Endothelial cell of umbilical vein (primary cell): ENCODE measurements around the gene DMD. TPM values are rescaled to one million over a fixed set of nuclear protein-coding genes. Genes with fewer than 3 reads are reported as not detected.

Experiments used
- BruUV-seq: library from RNA; stranded (reverse); fragments of 400-500 nt; replicated peaks from 2 replicates; lab custom pipeline; 2021; lab: Mats Ljungman, UMichigan
- CTCF ChIA-PET: fragments of 300-600, 350-600 bp; sonication (Branson Sonifier 250); formaldehyde crosslinking; loops from one replicate; lab custom pipeline; 2021; ENCODE audit warnings: antibody characterized with exemption, inconsistent platforms; lab: Charles Lee
- POLR2A ChIA-PET: fragments of 300-600, 350-600 bp; sonication (Branson Sonifier 250); formaldehyde crosslinking; loops from one replicate; lab custom pipeline; 2021; ENCODE audit warnings: antibody characterized with exemption, inconsistent platforms; lab: Charles Lee
- DNase-seq: peaks from one replicate; pipeline ENCODE4 v3.0.0-alpha.2; 2011; ENCODE audit warnings: low read depth, low spot score
- FAIRE-seq: peaks from 2 replicates; lab custom pipeline; 2011; peaks lifted over from hg19 to GRCh38; lab: Jason Lieb, UNC
- H2AFZ ChIP-seq: 2 replicates; pipeline ENCODE4 v1.6.0; 2012; ENCODE audit warnings: low read depth, low read length, control low read depth, inconsistent platforms
- H3K27ac ChIP-seq: 2 replicates; pipeline ENCODE4 v1.5.1; 2011; ENCODE audit warnings: low read depth, mild to moderate bottlenecking, control low read depth, low read length, moderate library complexity; ENCODE audit not compliant: insufficient read depth
- H3K27me3 ChIP-seq, 2 experiments: 2 replicates each; pipeline versions ENCODE4 v1.6.0 to v1.6.1; 2011; ENCODE audit warnings: low read length in 2 of 2, mixed read lengths in 1 of 2; ENCODE audit not compliant: control insufficient read depth in 2 of 2, insufficient read depth in 2 of 2
- H3K36me3 ChIP-seq, 2 experiments: 2 replicates in 1 of 2; 3 replicates in 1 of 2; pipeline ENCODE4 v1.5.1; 2011; ENCODE audit warnings: low read length in 2 of 2, mild to moderate bottlenecking in 1 of 2, moderate library complexity in 1 of 2; ENCODE audit not compliant: control insufficient read depth in 2 of 2, insufficient read depth in 2 of 2; ENCODE audit errors: extremely low read depth in 1 of 2
- H3K4me1 ChIP-seq: 3 replicates; pipeline ENCODE4 v1.5.1; 2011; ENCODE audit warnings: mild to moderate bottlenecking, low read length; ENCODE audit not compliant: control insufficient read depth, insufficient read depth; ENCODE audit errors: extremely low read depth
- H3K4me2 ChIP-seq: 2 replicates; pipeline ENCODE4 v1.6.1; 2011; ENCODE audit warnings: low read length, control low read depth, mixed read lengths; ENCODE audit not compliant: insufficient read depth
- H3K4me3 ChIP-seq, 3 experiments: fragments of 200-600 bp in 1 of 3; sonication (generic), shearing (Covaris generic) in 1 of 3; replicated peaks in 1 of 3; 2 replicates each; pipeline ENCODE4 v1.5.1; 2011 to 2016; ENCODE audit warnings: control low read depth in 3 of 3, low read length in 3 of 3, mild to moderate bottlenecking in 2 of 3, inconsistent platforms in 1 of 3, low read depth in 1 of 3, moderate library complexity in 1 of 3; ENCODE audit not compliant: insufficient read depth in 1 of 3
- H3K79me2 ChIP-seq: 2 replicates; pipeline ENCODE4 v1.6.0; 2012; ENCODE audit warnings: low read length, inconsistent platforms; ENCODE audit not compliant: control insufficient read depth, insufficient read depth
- H3K9ac ChIP-seq: replicated peaks from 2 replicates; pipeline ENCODE3; 2011; ENCODE audit warnings: low read length, control low read depth; ENCODE audit not compliant: insufficient read depth; ENCODE audit errors: extremely low read depth
- H3K9me1 ChIP-seq: replicated peaks from 3 replicates; pipeline ENCODE4 v1.6.0; 2011; ENCODE audit warnings: mild to moderate bottlenecking, low read length; ENCODE audit not compliant: control insufficient read depth, insufficient read depth; ENCODE audit errors: extremely low read depth
- H3K9me3 ChIP-seq: replicated peaks from 2 replicates; pipeline ENCODE4 v1.5.1; 2012; ENCODE audit warnings: low read length, inconsistent platforms; ENCODE audit not compliant: control insufficient read depth, insufficient read depth
- H4K20me1 ChIP-seq: replicated peaks from 2 replicates; pipeline ENCODE3; 2011; ENCODE audit warnings: mild to moderate bottlenecking, low read length; ENCODE audit not compliant: control insufficient read depth, insufficient read depth; ENCODE audit errors: extremely low read depth
- CTCF ChIP-seq, 2 donors: IDR thresholded peaks; 1 replicate in 1 of 2; 2 replicates in 1 of 2; pipeline ENCODE4 v1.5.1; 2011; ENCODE audit warnings: low read length in 2 of 2, mild to moderate bottlenecking in 2 of 2, moderate library complexity in 2 of 2, control low read depth in 1 of 2, inconsistent platforms in 1 of 2, low read depth in 1 of 2; ENCODE audit not compliant: insufficient read depth in 1 of 2; ENCODE audit errors: extremely low read depth in 1 of 2
- EZH2 ChIP-seq: IDR thresholded peaks from 2 replicates; pipeline ENCODE4 v1.6.1; 2012; ENCODE audit warnings: borderline replicate concordance, low read depth, mild to moderate bottlenecking, moderate library complexity, low read length, inconsistent platforms; ENCODE audit not compliant: severe bottlenecking
- FOS ChIP-seq: IDR thresholded peaks from 2 replicates; pipeline ENCODE4 v1.6.1; 2011; ENCODE audit warnings: mild to moderate bottlenecking, low read length, moderate library complexity, borderline replicate concordance; ENCODE audit not compliant: insufficient read depth
- GATA2 ChIP-seq: IDR thresholded peaks from 2 replicates; pipeline ENCODE4 v1.7.0; 2011; ENCODE audit warnings: low read depth, mild to moderate bottlenecking, moderate library complexity, mixed read lengths, low read length; ENCODE audit not compliant: insufficient read length, insufficient read depth
- JUN ChIP-seq: IDR thresholded peaks from 2 replicates; pipeline ENCODE4 v1.6.1; 2011; ENCODE audit warnings: borderline replicate concordance, low read depth; ENCODE audit not compliant: insufficient read length, insufficient read depth
- MAX ChIP-seq: IDR thresholded peaks from 2 replicates; pipeline ENCODE4 v1.6.1; 2011; ENCODE audit not compliant: insufficient read depth, insufficient read length
- MYC ChIP-seq: IDR thresholded peaks from one replicate; pipeline ENCODE4 v1.6.1; 2011; ENCODE audit warnings: mild to moderate bottlenecking, low read depth, low read length
- POLR2A ChIP-seq: IDR thresholded peaks from 2 replicates; pipeline ENCODE4 v1.6.1; 2012; ENCODE audit warnings: low read depth, mild to moderate bottlenecking, control low read depth, low read length
- POLR2AphosphoS5 ChIP-seq: IDR thresholded peaks from 2 replicates; pipeline ENCODE4 v1.6.1; 2012; ENCODE audit warnings: low read depth, mild to moderate bottlenecking, control low read depth, low read length, moderate library complexity; ENCODE audit not compliant: insufficient read depth
- dilution Hi-C: fragments of 300-500 bp; cut with MboI; formaldehyde crosslinking; loops from one replicate; pipeline ENCODE4 v1.15.0; 2019; ENCODE audit warnings: low sequenced_read_pairs; ENCODE audit not compliant: extremely low pct_ligation_motif_present
- intact Hi-C: fragments of 100-400 bp; cut with micrococcal nuclease; formaldehyde crosslinking; loops from one replicate; pipeline ENCODE4 v1.10.0; 2022
- polyA plus RNA-seq, 4 experiments: library from polyadenylated mRNA; depleted of rRNA in 3 of 4; stranded (reverse) in 3 of 4; unstranded in 1 of 4; fragments of >200 nt; gene quantifications; 2 replicates each; pipeline versions ENCODE4 v1.2.1 to v1.2.3, GENCODE V29; 2011 to 2012; ENCODE audit warnings: missing spikeins in 1 of 4
- total RNA-seq: library from RNA; stranded (reverse); gene quantifications from 2 replicates; pipeline ENCODE4 v1.2.3, GENCODE V29; 2021

Gene DMD
- total and polyA plus RNA-seq, 2 donors (not counting 3 experiments of a cell fraction or from before 2014, with no cell fraction given) = 7.3 to 9.0 TPM

- FAIRE-seq = no peak
- H3K27ac ChIP-seq = no peak overlapping the region
- H3K27me3 ChIP-seq = no peaks in the 10 kb centered on the region
- H2AFZ ChIP-seq = no peak overlapping the region
- H3K36me3 ChIP-seq = no peaks in the 10 kb centered on the region
- no peaks in the 10 kb centered on the region for H3K9me3 ChIP-seq
- H3K9ac ChIP-seq = no peak overlapping the region
- ChIA-PET POLR2A (no interaction called here), CTCF (no interaction called here)
- dilution Hi-C loops = no loop called here
- TF ChIP-seq POLR2A (no peak), CTCF (IDR thresholded peaks at IDR 0.05; ENCODE audit: extremely low read depth in 1 of 2, insufficient read depth in 1 of 2, low read depth in 1 of 2, low read length in 2 of 2) (no peak), FOS (no peak), MAX (no peak), POLR2AphosphoS5 (no peak), JUN (no peak), MYC (no peak), EZH2 (no peak), GATA2 (no peak)
- no peaks in the 10 kb centered on the region for H3K4me1 ChIP-seq
- H3K79me2 ChIP-seq = no peaks in the 10 kb centered on the region
- H4K20me1 ChIP-seq = no peaks in the 10 kb centered on the region
- H3K4me2 ChIP-seq = no peak overlapping the region
- DNase-seq = no peak
- no peak overlapping the region for H3K4me3 ChIP-seq
- no peaks in the 10 kb centered on the region for H3K9me1 ChIP-seq
- BruUV-seq = no TSS peak
- intact Hi-C loops = no loop called here
Observed at GRCh38 chrX:31190221-31190975, 2021.0 kb downstream of the DMD start.
